IPS DF 6.9 (cell line): Measurements from ENCODE around the gene MTRF1L.
A peak's percentile ranks its signal among the peaks of the same experiment; 100 is the strongest.
"Not testable (repeated sequence)": the region's sequence is repeated elsewhere in the genome, so short reads cannot be mapped to it uniquely, and the experiment has no call there.

Experiments
- DNase-seq: peaks from one replicate; pipeline ENCODE4 v3.0.0-alpha.2; 2013; ENCODE audit warnings: low read depth, low spot score
- H3K27ac ChIP-seq: one replicate; pipeline ENCODE4 v1.5.1; 2013; ENCODE audit warnings: low read length, control low read depth
- H3K27me3 ChIP-seq: 2 replicates; pipeline ENCODE4 v1.6.1; 2013; ENCODE audit warnings: mild to moderate bottlenecking, low read length; ENCODE audit not compliant: control insufficient read depth, insufficient read depth
- H3K36me3 ChIP-seq: 2 replicates; pipeline ENCODE4 v1.6.1; 2013; ENCODE audit warnings: low read length; ENCODE audit not compliant: control insufficient read depth, insufficient read depth
- H3K4me1 ChIP-seq: 2 replicates; pipeline ENCODE4 v1.6.1; 2013; ENCODE audit warnings: low read length; ENCODE audit not compliant: control insufficient read depth, insufficient read depth
- H3K4me3 ChIP-seq: 2 replicates; pipeline ENCODE4 v1.5.1; 2013; ENCODE audit warnings: mild to moderate bottlenecking, low read length
- H3K9me3 ChIP-seq: 2 replicates; pipeline ENCODE4 v1.6.1; 2013; ENCODE audit warnings: low read length, inconsistent platforms; ENCODE audit not compliant: control insufficient read depth, insufficient read depth
- WGBS: extraction: QIAGEN DNeasy Blood & Tissue Kit; methylation state at CpG from one replicate; pipeline ENCODE4 v1.1.7; 2013; ENCODE audit warnings: mixed read lengths, missing lambda C conversion rate; ENCODE audit not compliant: insufficient read length, insufficient coverage; 5-methylcytosine and 5-hydroxymethylcytosine counted together

Gene MTRF1L

GRCh38 chr6:153003366-153003690 is 819 bp upstream of the MTRF1L start:
- no peaks in the 10 kb centered on the region for H3K4me1 ChIP-seq
- DNase-seq = no peak
- no peaks in the 10 kb centered on the region for H3K36me3 ChIP-seq
- no peak overlapping the region for H3K27ac ChIP-seq
- H3K27me3 ChIP-seq = no peaks in the 10 kb centered on the region
- peak overlapping the region; percentile 59 for H3K4me3 ChIP-seq
- H3K9me3 ChIP-seq = no peaks in the 10 kb centered on the region
- WGBS = no CpG with 5 or more reads among the region's 6 CpGs

DNA sequence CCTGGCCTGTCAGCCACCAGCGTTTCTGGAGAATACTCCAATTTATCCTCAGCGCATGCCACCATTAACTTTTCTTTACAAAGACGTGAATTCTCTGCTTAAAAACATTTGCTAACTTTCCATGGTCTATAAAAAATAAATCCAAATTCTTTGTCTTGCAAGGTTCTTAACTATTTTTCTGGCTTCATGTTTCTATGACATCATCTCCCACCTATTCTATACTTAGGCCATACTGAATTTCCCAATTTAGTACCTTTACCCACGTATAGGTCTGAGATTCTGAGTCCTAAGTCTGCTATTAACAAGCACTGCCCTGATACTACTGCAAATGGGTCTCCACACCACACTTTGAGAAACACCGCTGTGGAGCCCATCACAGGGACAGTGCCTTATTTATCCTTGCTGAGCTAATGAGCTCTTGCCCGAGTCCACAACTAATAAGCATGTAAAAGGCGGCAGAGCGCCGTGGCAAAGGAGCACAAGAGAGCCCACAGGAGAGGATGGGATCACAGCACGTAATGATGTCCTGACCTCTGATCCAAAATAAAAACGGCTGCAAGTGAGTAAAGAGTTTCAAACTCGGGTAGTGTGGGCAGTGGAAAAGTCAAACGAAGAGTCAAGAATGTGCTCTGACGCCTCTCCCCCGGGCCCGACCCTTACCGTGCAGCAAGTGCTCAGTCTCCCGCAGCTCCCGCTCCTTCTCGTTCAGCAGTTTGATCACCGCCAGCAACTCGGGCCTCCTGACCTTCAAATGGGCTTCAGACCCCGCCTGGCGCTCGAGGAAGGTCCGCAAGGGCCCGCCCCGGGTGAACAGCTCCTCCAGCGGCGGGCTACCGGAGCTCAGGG is 519 bp downstream of the MTRF1L start:
- Histone ChIP-seq H3K4me3 (peak overlapping the region; percentile 63; the same call in 1 of the 2 replicates), H3K27ac (no peak overlapping the region), H3K27me3 (no peaks in the 10 kb centered on the region), H3K9me3 (no peaks in the 10 kb centered on the region), H3K36me3 (no peaks in the 10 kb centered on the region), H3K4me1 (no peaks in the 10 kb centered on the region)
- no peak for DNase-seq
- WGBS = no CpG with 5 or more reads among the region's 31 CpGs

DNA sequence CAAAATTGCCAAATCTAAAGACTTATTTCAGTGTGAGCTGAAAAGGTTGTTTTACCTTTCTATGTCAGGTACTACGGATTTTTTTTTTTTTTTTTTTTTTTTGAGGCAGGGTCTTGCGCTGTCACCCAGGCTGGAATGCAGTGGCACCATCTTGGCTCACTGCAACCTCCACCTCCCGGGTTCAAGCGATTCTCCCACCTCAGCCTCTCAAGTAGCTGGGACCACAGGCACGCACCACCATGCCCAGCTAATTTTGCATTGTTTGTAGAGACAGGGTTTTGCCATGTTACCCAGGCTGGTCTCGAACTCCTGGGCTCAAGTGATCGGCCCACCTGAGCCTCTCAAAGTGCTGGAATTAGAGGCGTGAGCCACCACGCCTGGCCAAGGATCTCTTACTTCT is 1.7 kb downstream of the MTRF1L start:
- not testable (repeated sequence) for H3K4me1 ChIP-seq, DNase-seq, H3K4me3 ChIP-seq, H3K27ac ChIP-seq, H3K27me3 ChIP-seq, H3K36me3 ChIP-seq, H3K9me3 ChIP-seq
- WGBS = no CpG with 5 or more reads among the region's 9 CpGs

- Histone ChIP-seq H3K36me3 (no peaks in the 10 kb centered on the region; the same call in 1 of the 2 replicates), H3K4me1 (no peaks in the 10 kb centered on the region), H3K27me3 (no peaks in the 10 kb centered on the region), H3K27ac (no peak overlapping the region), H3K9me3 (no peaks in the 10 kb centered on the region), H3K4me3 (no peak overlapping the region)
- DNase-seq = no peak
Observed at GRCh38 chr6:153000243-153000642, 2.3 kb downstream of the MTRF1L start.

GRCh38 chr6:152999538-152999937 is 3.0 kb downstream of the MTRF1L start:
- H3K9me3 ChIP-seq, H3K4me3 ChIP-seq, H3K27ac ChIP-seq, H3K27me3 ChIP-seq, DNase-seq, H3K4me1 ChIP-seq, H3K36me3 ChIP-seq: not testable (repeated sequence)
- no CpG with 5 or more reads among the region's 2 CpGs for whole genome bisulfite sequencing

DNA sequence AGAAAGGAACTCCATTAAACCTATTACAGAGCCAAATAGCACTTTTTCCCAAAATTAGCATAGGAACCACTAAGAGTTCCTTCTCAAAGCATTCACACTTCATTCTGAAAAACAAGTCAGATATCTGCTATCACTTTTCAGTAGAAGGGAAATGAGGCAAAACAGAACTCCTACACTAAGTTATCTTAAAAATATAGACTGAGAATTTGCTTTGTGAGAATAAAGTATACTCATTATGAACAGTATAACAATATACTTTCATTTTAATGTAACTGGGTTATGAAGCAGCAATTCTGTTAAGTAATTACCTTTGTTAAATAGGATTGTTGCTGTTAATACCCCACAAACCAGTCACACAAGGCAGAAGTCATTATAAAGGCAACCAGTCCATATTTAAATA is 8.7 kb downstream of the MTRF1L start:
- no peaks in the 10 kb centered on the region for H3K4me1 ChIP-seq
- H3K27ac ChIP-seq = no peak overlapping the region
- no peak overlapping the region for H3K4me3 ChIP-seq
- H3K27me3 ChIP-seq = no peaks in the 10 kb centered on the region
- peaks cover 3% of the 10 kb centered on the region; the same call in 1 of the 2 replicates for H3K36me3 ChIP-seq
- DNase-seq = no peak
- H3K9me3 ChIP-seq = no peaks in the 10 kb centered on the region

DNA sequence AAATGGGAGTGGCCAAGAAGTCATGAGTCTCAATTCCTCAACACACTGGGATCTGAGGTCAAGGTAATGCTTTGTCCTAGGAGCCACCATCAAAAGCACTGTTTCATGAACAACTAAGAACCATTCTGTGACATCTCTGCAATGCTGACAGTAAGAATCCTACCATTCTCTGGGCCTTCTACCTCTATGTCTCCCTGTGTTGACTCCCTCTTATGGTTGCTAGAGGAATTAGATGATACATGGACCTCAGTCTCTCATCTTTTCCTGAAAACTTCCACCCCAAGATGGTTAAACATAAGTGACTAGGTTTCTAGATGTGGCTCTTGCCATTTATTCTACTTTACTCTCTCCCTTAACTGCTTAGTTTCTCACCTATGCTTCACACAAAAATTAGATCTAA is 9.1 kb downstream of the MTRF1L start:
- no peak for DNase-seq
- no peak overlapping the region for H3K4me3 ChIP-seq
- no peak overlapping the region for H3K27ac ChIP-seq
- H3K36me3 ChIP-seq = peaks cover 3% of the 10 kb centered on the region; the same call in 1 of the 2 replicates
- no peaks in the 10 kb centered on the region for H3K27me3 ChIP-seq
- H3K4me1 ChIP-seq = no peaks in the 10 kb centered on the region
- no peaks in the 10 kb centered on the region for H3K9me3 ChIP-seq

- no peak overlapping the region for H3K4me3 ChIP-seq
- no CpG with 5 or more reads among the region's 2 CpGs for WGBS
Observed at GRCh38 chr6:152986978-152987377, 15.5 kb downstream of the MTRF1L start.

DNA sequence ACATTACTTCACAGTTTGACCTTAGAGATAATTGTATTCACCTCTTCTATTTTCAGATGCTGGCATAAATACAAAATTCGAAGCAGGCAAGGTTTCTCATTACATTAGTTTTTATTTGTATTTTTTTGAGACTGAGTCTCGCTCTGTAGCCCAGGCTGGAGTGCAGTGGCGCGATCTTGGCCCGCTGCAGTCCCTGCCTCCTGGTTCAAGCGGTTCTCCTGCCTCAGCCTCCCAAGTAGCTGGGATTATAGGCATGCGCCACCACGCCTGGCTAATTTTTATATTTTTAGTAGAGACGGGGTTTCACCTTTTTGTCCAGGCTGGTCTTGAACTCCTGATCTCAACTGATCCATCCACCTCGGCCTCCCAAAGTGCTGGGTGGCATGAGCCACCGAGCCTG is 17.2 kb downstream of the MTRF1L start:
- DNase-seq, H3K36me3 ChIP-seq, H3K27ac ChIP-seq, H3K27me3 ChIP-seq, H3K4me1 ChIP-seq, H3K4me3 ChIP-seq, H3K9me3 ChIP-seq: not testable (repeated sequence)
- no CpG with 5 or more reads among the region's 11 CpGs for WGBS

More at GRCh38 chr6:152986978-152987377, 15.5 kb downstream of the MTRF1L start:
- Histone ChIP-seq H3K9me3 (no peaks in the 10 kb centered on the region), H3K27ac (no peak overlapping the region), H3K36me3 (no peaks in the 10 kb centered on the region), H3K27me3 (no peaks in the 10 kb centered on the region), H3K4me1 (no peaks in the 10 kb centered on the region)
- no peak for DNase-seq

DNA sequence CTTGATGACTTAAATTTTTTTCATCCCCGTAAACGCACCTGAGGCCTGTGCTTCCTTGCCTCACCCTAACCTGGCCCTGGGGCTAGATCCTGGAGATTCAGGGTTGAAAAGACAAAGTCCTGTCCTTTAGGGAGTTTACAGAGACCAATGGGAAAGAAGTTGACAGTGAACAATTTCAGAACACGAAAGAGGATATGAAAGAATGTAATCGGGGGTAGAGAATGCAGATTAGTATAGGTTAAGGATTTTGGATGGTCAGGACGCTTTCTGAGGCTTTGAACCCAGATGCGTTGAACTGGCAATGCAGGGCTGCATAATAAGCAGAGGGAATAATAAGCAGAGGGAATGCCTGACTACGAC is 18.0 kb downstream of the MTRF1L start:
- no peaks in the 10 kb centered on the region for H3K36me3 ChIP-seq
- 100% methylated on average over 1 of the region's 7 CpGs for WGBS
- H3K9me3 ChIP-seq = no peaks in the 10 kb centered on the region
- peak overlapping the region; percentile 78; the same call in 1 of the 2 replicates for H3K4me3 ChIP-seq
- H3K4me1 ChIP-seq = no peaks in the 10 kb centered on the region
- H3K27ac ChIP-seq = no peak overlapping the region
- no peak for DNase-seq
- H3K27me3 ChIP-seq = no peaks in the 10 kb centered on the region
